Spleen (tissue), 11 donors: ENCODE data around the gene EIF4B. TPM values are rescaled to one million over a fixed set of nuclear protein-coding genes. Genes with fewer than 3 reads are reported as not detected.
"Not testable (repeated sequence)": the region's sequence is repeated elsewhere in the genome, so short reads cannot be mapped to it uniquely, and the experiment has no call there.

Experiments
- DNase-seq: peaks from one replicate; pipeline ENCODE4 v3.0.0-alpha.2; 2020
- H3K27ac ChIP-seq, 8 donors: fragments of 200-600 bp; sonication (generic) in 7 of 8; 1 replicate in 4 of 8; 2 replicates in 4 of 8; pipeline versions ENCODE4 v1.5.0 to v1.8.0; 2016 to 2021; ENCODE audit warnings: inconsistent platforms in 4 of 8, mild to moderate bottlenecking in 4 of 8, moderate library complexity in 1 of 8
- H3K27me3 ChIP-seq, 7 donors: fragments of 200-600 bp; sonication (generic) in 6 of 7; replicated peaks in 1 of 7; 1 replicate in 4 of 7; 2 replicates in 3 of 7; pipeline versions ENCODE4 v1.5.0 to v1.8.0; 2016 to 2021; ENCODE audit warnings: inconsistent platforms in 3 of 7, mild to moderate bottlenecking in 1 of 7
- H3K36me3 ChIP-seq, 6 donors: fragments of 200-600 bp; sonication (generic) in 5 of 6; 1 replicate in 4 of 6; 2 replicates in 2 of 6; pipeline versions ENCODE4 v1.5.0 to v1.8.0; 2016 to 2021; ENCODE audit warnings: inconsistent platforms in 2 of 6
- H3K4me1 ChIP-seq, 6 donors: fragments of 200-600 bp; sonication (generic) in 5 of 6; 1 replicate in 3 of 6; 2 replicates in 3 of 6; pipeline versions ENCODE4 v1.5.0 to v1.8.0; 2016 to 2021; ENCODE audit warnings: inconsistent platforms in 3 of 6
- H3K4me3 ChIP-seq, 8 donors: fragments of 200-600 bp; sonication (generic) in 7 of 8; 1 replicate in 4 of 8; 2 replicates in 4 of 8; pipeline versions ENCODE4 v1.5.0 to v1.8.0; 2016 to 2021; ENCODE audit warnings: inconsistent platforms in 4 of 8, mild to moderate bottlenecking in 4 of 8, moderate library complexity in 2 of 8
- H3K9me3 ChIP-seq, 8 donors: fragments of 200-600 bp; sonication (generic) in 7 of 8; 1 replicate in 4 of 8; 2 replicates in 4 of 8; pipeline versions ENCODE4 v1.5.0 to v1.8.0; 2016 to 2021; ENCODE audit warnings: inconsistent platforms in 4 of 8
- CTCF ChIP-seq, 11 experiments: fragments of 200-600 bp in 7 of 11; fragments of 450-650 bp in 4 of 11; sonication (generic) in 4 of 11; IDR thresholded peaks in 8 of 11; conservative IDR thresholded peaks in 3 of 11; 1 replicate in 7 of 11; 2 replicates in 4 of 11; pipeline versions ENCODE4 v1.4.0 to v1.8.0; 2016 to 2021; ENCODE audit warnings: antibody characterized with exemption in 11 of 11, inconsistent platforms in 4 of 11, mild to moderate bottlenecking in 1 of 11
- POLR2A ChIP-seq, 3 donors: fragments of 450-650 bp; IDR thresholded peaks; one replicate each; pipeline ENCODE4 v1.5.1; 2017; ENCODE audit warnings: antibody characterized with exemption in 3 of 3, mild to moderate bottlenecking in 1 of 3
- POLR2AphosphoS5 ChIP-seq, 3 donors: sonication (generic); formaldehyde crosslinking; IDR thresholded peaks; one replicate each; pipeline ENCODE4 v1.5.1; 2017; ENCODE audit warnings: antibody characterized with exemption in 3 of 3
- WGBS, 5 donors: extraction: QIAGEN DNeasy Blood & Tissue Kit in 3 of 5; methylation state at CpG; one replicate each; pipeline versions ENCODE4 v1.1.5 to v1.1.7; 2013 to 2018; 5-methylcytosine and 5-hydroxymethylcytosine counted together
- intact Hi-C: fragments of 100-400 bp; cut with DNase I; formaldehyde crosslinking; loops from one replicate; pipeline ENCODE4 v1.15.0; 2023; ENCODE audit warnings: low total_unique reads
- polyA plus RNA-seq, 3 donors: library from polyadenylated mRNA; stranded (reverse); fragments of 200-250 nt; gene quantifications; one replicate each; pipeline ENCODE4 v1.2.1, GENCODE V29; 2013
- total RNA-seq, 7 donors: library from RNA; depleted of rRNA in 3 of 7; stranded (reverse); fragments of >200 nt in 3 of 7; fragmentation: NEBNext Ultra II Directional in 4 of 7; extraction: Animal tissue kit (Norgen Biotek cat#: 25700) in 4 of 7; gene quantifications; one replicate each; pipeline versions ENCODE4 v1.1.0 to v1.2.1, GENCODE V29; 2016 to 2021
- donor health status: healthy with polysubstance abuse.
- donor health status: DM: no; HTN: no; CAD: no; lungs with moderate emphysema.
- donor health status: DM: no; HTN: no; CAD: no.
- donor health status: Bipolar disorder and iron deficiency.
- donor health status: healthy.
- donor health status: DM: no; HTN: no; CAD: no.
- donor health status: DM: yes; HTN: yes; CAD: no.

Gene EIF4B
- total and polyA plus RNA-seq, 10 donors: 105 to 490 (median 398) TPM

GRCh38 chr12:53005215-53005985 lies 856 bp upstream of the EIF4B start:
- Histone ChIP-seq H3K4me3 (peak overlapping the region; percentile 39 to 99 (median 94)), H3K4me1 (peaks cover 34 to 49% (median 47%) of the 10 kb centered on the region in 6 donors), H3K36me3 (peaks cover 0 to 25% (median 5%) of the 10 kb centered on the region in 6 donors), H3K9me3 (no peaks in the 10 kb centered on the region), H3K27ac (peak overlapping the region; percentile 72 to 97 (median 94)), H3K27me3 (peaks cover 0 to 10% (median 0%) of the 10 kb centered on the region in 7 donors)
- TF ChIP-seq POLR2A (IDR thresholded peaks at IDR 0.05) (no peak), CTCF (IDR thresholded peaks at IDR 0.05 in 8 of 11, conservative IDR thresholded peaks at IDR 0.05 in 3 of 11) (no peak)
- DNase-seq: peak; percentile 85
- 26 to 32% (median 27%) methylated on average over 28 of the region's 28 CpGs for WGBS, 5 donors
- intact Hi-C loops: no loop called here

GRCh38 chr12:53006810-53007309 lies 604 bp downstream of the EIF4B start:
- H3K27me3 ChIP-seq: no peaks in the 10 kb centered on the region
- whole genome bisulfite sequencing, 5 donors: 0% methylated on average over 18 to 38 of the region's 38 CpGs
- TF ChIP-seq CTCF (IDR thresholded peaks at IDR 0.05 in 8 of 11, conservative IDR thresholded peaks at IDR 0.05 in 3 of 11) (no peak), POLR2A (IDR thresholded peaks at IDR 0.05) (no peak), POLR2AphosphoS5 (IDR thresholded peaks at IDR 0.05) (no peak)
- H3K36me3 ChIP-seq: peaks cover 0 to 39% (median 13%) of the 10 kb centered on the region in 6 donors
- peak overlapping the region; percentile 76 to 99 (median 94) for H3K4me3 ChIP-seq
- DNase-seq: peak; percentile 93
- peaks cover 48 to 64% (median 61%) of the 10 kb centered on the region in 6 donors for H3K4me1 ChIP-seq
- no peaks in the 10 kb centered on the region for H3K9me3 ChIP-seq
- peak overlapping the region; percentile 76 to 97 (median 94) for H3K27ac ChIP-seq
- intact Hi-C loops: no loop called here

GRCh38 chr12:53007343-53007742 lies 1.1 kb downstream of the EIF4B start:
- 26 to 35% (median 29%) methylated on average over 3 to 4 of the region's 4 CpGs for WGBS, 5 donors
- no peaks in the 10 kb centered on the region for H3K9me3 ChIP-seq
- TF ChIP-seq CTCF (IDR thresholded peaks at IDR 0.05 in 8 of 11, conservative IDR thresholded peaks at IDR 0.05 in 3 of 11): no peak
- intact Hi-C loops: no loop called here
- no peaks in the 10 kb centered on the region for H3K27me3 ChIP-seq
- H3K36me3 ChIP-seq: peaks cover 0 to 44% (median 13%) of the 10 kb centered on the region in 6 donors
- peak overlapping the region; percentile 76 to 99 (median 94) for H3K4me3 ChIP-seq
- no peak for DNase-seq
- peak overlapping the region in 6 of 8 donors; percentile 90 to 97 (median 94) for H3K27ac ChIP-seq
- H3K4me1 ChIP-seq: peaks cover 49 to 69% (median 65%) of the 10 kb centered on the region in 6 donors

- Histone ChIP-seq H3K4me3 (peak overlapping the region in 2 of 8 donors; percentile 89 to 99), H3K4me1 (peaks cover 49 to 83% (median 71%) of the 10 kb centered on the region in 6 donors), H3K36me3 (peaks cover 0 to 55% (median 13%) of the 10 kb centered on the region in 6 donors)
- H3K27me3 ChIP-seq, intact Hi-C loops, DNase-seq, H3K27ac ChIP-seq, H3K9me3 ChIP-seq: not testable (repeated sequence)
- 87 to 94% (median 90%) methylated on average over 15 of the region's 15 CpGs for WGBS, 5 donors
Measured at GRCh38 chr12:53008760-53009159, 2.5 kb downstream of the EIF4B start.
